ENCODE measurements around the gene ANK3. TPM values are rescaled to one million over a fixed set of nuclear protein-coding genes. Genes with fewer than 3 reads are reported as not detected.

ANK3 gene
- total and polyA plus RNA-seq, 2 experiments from 2014 or later: 26.2 to 49.0 TPM

GRCh38 chr10:60098677-60099601, 290.7 kb downstream of the ANK3 start:
- no peak for DNase-seq (ENCODE audit: low spot score)
- Histone ChIP-seq H3K9me3 (ENCODE audit: low read depth) (no peaks in the 10 kb centered on the region), H2AFZ (no peak overlapping the region), H3K79me2 (no peaks in the 10 kb centered on the region), H3K4me2 (no peak overlapping the region), H4K20me1 (ENCODE audit: insufficient read depth, poor library complexity, severe bottlenecking) (no peaks in the 10 kb centered on the region), H3K27ac (peak overlapping the region; percentile 10), H3K36me3 (replicated peaks; ENCODE audit: insufficient read depth, low read depth) (no peaks in the 10 kb centered on the region), H3K4me3 (no peak overlapping the region), H3K9me2 (replicated peaks; ENCODE audit: insufficient read depth) (no peaks in the 10 kb centered on the region), H3K4me1 (ENCODE audit: insufficient read depth) (peaks cover 3% of the 10 kb centered on the region), H3K27me3 (no peaks in the 10 kb centered on the region)
- TF ChIP-seq EZH2phosphoT487 (IDR thresholded peaks at IDR 0.05; ENCODE audit: low read depth, severe bottlenecking, unreplicated experiment) (no peak), EZH2 (IDR thresholded peaks at IDR 0.05; ENCODE audit: borderline replicate concordance) (no peak)
- TF ChIP-seq, protein P1, sequence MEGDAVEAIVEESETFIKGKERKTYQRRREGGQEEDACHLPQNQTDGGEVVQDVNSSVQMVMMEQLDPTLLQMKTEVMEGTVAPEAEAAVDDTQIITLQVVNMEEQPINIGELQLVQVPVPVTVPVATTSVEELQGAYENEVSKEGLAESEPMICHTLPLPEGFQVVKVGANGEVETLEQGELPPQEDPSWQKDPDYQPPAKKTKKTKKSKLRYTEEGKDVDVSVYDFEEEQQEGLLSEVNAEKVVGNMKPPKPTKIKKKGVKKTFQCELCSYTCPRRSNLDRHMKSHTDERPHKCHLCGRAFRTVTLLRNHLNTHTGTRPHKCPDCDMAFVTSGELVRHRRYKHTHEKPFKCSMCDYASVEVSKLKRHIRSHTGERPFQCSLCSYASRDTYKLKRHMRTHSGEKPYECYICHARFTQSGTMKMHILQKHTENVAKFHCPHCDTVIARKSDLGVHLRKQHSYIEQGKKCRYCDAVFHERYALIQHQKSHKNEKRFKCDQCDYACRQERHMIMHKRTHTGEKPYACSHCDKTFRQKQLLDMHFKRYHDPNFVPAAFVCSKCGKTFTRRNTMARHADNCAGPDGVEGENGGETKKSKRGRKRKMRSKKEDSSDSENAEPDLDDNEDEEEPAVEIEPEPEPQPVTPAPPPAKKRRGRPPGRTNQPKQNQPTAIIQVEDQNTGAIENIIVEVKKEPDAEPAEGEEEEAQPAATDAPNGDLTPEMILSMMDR (IDR thresholded peaks at IDR 0.05; ENCODE audit: poor library complexity): no peak
- 68% methylated on average over 4 of the region's 4 CpGs for WGBS (ENCODE audit: low lambda C conversion rate, missing lambda C conversion rate)

DNA sequence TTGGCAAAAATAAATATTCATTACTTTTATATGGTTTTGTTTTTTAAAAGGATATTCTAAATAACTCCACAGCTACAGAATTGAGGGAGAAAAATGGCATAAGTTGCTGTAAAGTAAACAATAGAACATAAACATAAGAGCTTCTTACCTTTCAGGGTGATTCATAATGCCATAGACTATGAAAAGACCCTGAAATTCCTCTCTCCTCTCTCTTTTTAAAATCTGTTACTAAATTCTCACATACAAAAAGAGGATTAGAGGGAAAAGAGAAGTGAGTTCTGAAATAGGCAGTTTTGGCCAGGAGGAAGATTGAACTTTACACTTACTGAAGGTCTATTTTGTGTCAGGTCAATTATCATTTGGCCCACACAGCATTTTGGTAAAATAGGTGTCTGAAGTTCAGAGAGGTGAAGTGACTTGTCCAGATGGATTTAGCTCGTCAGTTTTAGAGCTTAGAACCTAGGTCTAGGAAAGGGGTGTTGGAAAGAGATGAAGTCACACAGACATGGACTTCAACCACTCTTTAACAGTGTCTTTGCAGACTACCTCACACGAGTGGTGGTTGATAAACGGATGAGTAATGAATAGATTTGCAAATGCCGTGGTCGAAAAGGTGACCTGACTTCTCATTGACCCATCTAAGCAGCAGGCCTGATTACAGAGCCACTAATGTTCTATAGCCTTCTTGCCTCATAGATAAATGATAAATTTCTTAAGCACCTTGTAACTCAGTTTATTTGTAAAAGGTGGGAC, 292.7 kb downstream of the ANK3 start:
- no peak overlapping the region for H2AFZ ChIP-seq
- WGBS (ENCODE audit: low lambda C conversion rate, missing lambda C conversion rate): 63% methylated on average over 5 of the region's 5 CpGs
- H3K9me3 ChIP-seq (ENCODE audit: low read depth): no peaks in the 10 kb centered on the region
- no peaks in the 10 kb centered on the region for H3K9me2 ChIP-seq (replicated peaks; ENCODE audit: insufficient read depth)
- H3K27ac ChIP-seq: peak overlapping the region; percentile 54
- peaks cover 3% of the 10 kb centered on the region for H3K4me1 ChIP-seq (ENCODE audit: insufficient read depth)
- H3K4me2 ChIP-seq: no peak overlapping the region
- no peaks in the 10 kb centered on the region for H3K36me3 ChIP-seq (replicated peaks; ENCODE audit: insufficient read depth, low read depth)
- TF ChIP-seq, protein P1 (IDR thresholded peaks at IDR 0.05; ENCODE audit: poor library complexity): no peak
- peak; percentile 26 for DNase-seq (ENCODE audit: low spot score)
- H3K27me3 ChIP-seq: no peaks in the 10 kb centered on the region
- H4K20me1 ChIP-seq (ENCODE audit: insufficient read depth, poor library complexity, severe bottlenecking): no peaks in the 10 kb centered on the region
- no peak overlapping the region for H3K4me3 ChIP-seq
- H3K79me2 ChIP-seq: no peaks in the 10 kb centered on the region

- no peak for DNase-seq (ENCODE audit: low spot score)
- 98% methylated on average over 3 of the region's 3 CpGs for WGBS (ENCODE audit: low lambda C conversion rate, missing lambda C conversion rate)
- Histone ChIP-seq H3K27ac (no peak overlapping the region), H3K27me3 (no peaks in the 10 kb centered on the region), H3K79me2 (no peaks in the 10 kb centered on the region), H4K20me1 (ENCODE audit: insufficient read depth, poor library complexity, severe bottlenecking) (no peaks in the 10 kb centered on the region), H3K4me1 (ENCODE audit: insufficient read depth) (no peaks in the 10 kb centered on the region), H3K9me3 (ENCODE audit: low read depth) (no peaks in the 10 kb centered on the region), H3K4me3 (no peak overlapping the region), H2AFZ (no peak overlapping the region), H3K9me2 (replicated peaks; ENCODE audit: insufficient read depth) (no peaks in the 10 kb centered on the region), H3K4me2 (no peak overlapping the region), H3K36me3 (replicated peaks; ENCODE audit: insufficient read depth, low read depth) (no peaks in the 10 kb centered on the region)
- TF ChIP-seq EZH2phosphoT487 (IDR thresholded peaks at IDR 0.05; ENCODE audit: low read depth, severe bottlenecking, unreplicated experiment): no peak
- TF ChIP-seq, protein P1 (IDR thresholded peaks at IDR 0.05; ENCODE audit: poor library complexity): no peak
- TF ChIP-seq EZH2 (IDR thresholded peaks at IDR 0.05; ENCODE audit: borderline replicate concordance): no peak
Observed at GRCh38 chr10:60093317-60093716, 296.4 kb downstream of the ANK3 start.
